Activated CD8-positive, alpha-beta T cell treated with anti-CD3 and anti-CD28 coated beads for 36 hours (primary cell): ENCODE results near the gene AMT. TPM values are rescaled to one million over a fixed set of nuclear protein-coding genes. Genes with fewer than 3 reads are reported as not detected.

Experiments
- ATAC-seq: fragments of 200-7000 bp; cut with Tn5 transposase; one replicate; pipeline ENCODE4 v1.10.0; 2021; ENCODE audit warnings: mild to moderate bottlenecking, moderate library complexity
- CTCF ChIA-PET: fragments of 350-600 bp; sonication (Branson Sonifier 250); formaldehyde crosslinking; loops from one replicate; lab custom pipeline; 2021; ENCODE audit warnings: antibody characterized with exemption; lab: Charles Lee
- POLR2A ChIA-PET: fragments of 350-600 bp; sonication (Branson Sonifier 250); formaldehyde crosslinking; loops from one replicate; lab custom pipeline; 2021; ENCODE audit warnings: antibody characterized with exemption; lab: Charles Lee
- DNase-seq: peaks from one replicate; pipeline ENCODE4 v3.0.0-alpha.2; 2020
- H3K27ac Mint-ChIP-seq: one replicate; pipeline ENCODE4 v1.8.0; 2021; ENCODE audit warnings: mild to moderate bottlenecking, mixed read lengths
- H3K27me3 Mint-ChIP-seq: one replicate; pipeline ENCODE4 v1.8.0; 2021; ENCODE audit warnings: mixed read lengths
- H3K36me3 Mint-ChIP-seq: one replicate; pipeline ENCODE4 v1.8.0; 2021; ENCODE audit warnings: low read depth, mixed read lengths
- H3K4me1 Mint-ChIP-seq: one replicate; pipeline ENCODE4 v1.8.0; 2021; ENCODE audit warnings: low read depth, mixed read lengths
- H3K4me3 Mint-ChIP-seq: one replicate; pipeline ENCODE4 v1.8.0; 2021; ENCODE audit warnings: mild to moderate bottlenecking, moderate library complexity, mixed read lengths
- H3K9me3 Mint-ChIP-seq: one replicate; pipeline ENCODE4 v1.8.0; 2021; ENCODE audit warnings: mixed read lengths
- intact Hi-C: fragments of 100-400 bp; cut with micrococcal nuclease; formaldehyde crosslinking; loops from one replicate; pipeline ENCODE4 v1.10.0; 2022
- total RNA-seq, 2 experiments: library from RNA; stranded (reverse); gene quantifications; one replicate each; pipeline ENCODE4 v1.2.3, GENCODE V29; 2021
- TF ChIP-seq, protein P1 (sequence below): fragments of 200-600 bp; IDR thresholded peaks from one replicate; pipeline ENCODE4 v1.8.0; 2022; ENCODE audit warnings: antibody characterized with exemption, mild to moderate bottlenecking

Gene AMT
- total RNA-seq, 2 experiments from 2014 or later: 2.5 to 4.4 TPM

DNA sequence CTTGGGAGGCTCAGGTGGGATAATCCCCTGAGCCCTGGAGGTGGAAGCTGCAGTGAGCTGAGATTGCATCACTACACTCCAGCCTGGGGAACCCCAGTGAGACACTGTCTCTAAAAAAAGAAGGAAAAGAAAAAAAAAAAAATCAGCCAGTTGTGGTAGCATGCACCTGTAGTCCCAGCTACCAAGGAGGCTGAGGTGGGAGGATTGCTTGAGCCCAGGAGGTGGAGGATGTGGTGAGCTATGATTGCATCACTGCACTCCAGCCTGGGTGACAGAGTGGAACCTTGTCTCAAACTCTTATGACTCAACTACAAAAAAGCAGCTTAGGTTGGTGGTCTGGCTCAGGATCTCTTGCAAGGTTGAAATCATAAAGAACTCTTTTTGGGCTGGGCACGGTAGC lies 44.8 kb downstream of the AMT start:
- POLR2A ChIA-PET: interaction anchor here (0.6 to 2.4 kb wide), 4 partner anchors 15 to 251 kb away, joined by 4 to 9 read pairs (median 4); partner anchors contain the start of gene USP4
- H3K4me3 Mint-ChIP-seq: no peak overlapping the region
- no peaks in the 10 kb centered on the region for H3K27me3 Mint-ChIP-seq
- TF ChIP-seq, protein P1, sequence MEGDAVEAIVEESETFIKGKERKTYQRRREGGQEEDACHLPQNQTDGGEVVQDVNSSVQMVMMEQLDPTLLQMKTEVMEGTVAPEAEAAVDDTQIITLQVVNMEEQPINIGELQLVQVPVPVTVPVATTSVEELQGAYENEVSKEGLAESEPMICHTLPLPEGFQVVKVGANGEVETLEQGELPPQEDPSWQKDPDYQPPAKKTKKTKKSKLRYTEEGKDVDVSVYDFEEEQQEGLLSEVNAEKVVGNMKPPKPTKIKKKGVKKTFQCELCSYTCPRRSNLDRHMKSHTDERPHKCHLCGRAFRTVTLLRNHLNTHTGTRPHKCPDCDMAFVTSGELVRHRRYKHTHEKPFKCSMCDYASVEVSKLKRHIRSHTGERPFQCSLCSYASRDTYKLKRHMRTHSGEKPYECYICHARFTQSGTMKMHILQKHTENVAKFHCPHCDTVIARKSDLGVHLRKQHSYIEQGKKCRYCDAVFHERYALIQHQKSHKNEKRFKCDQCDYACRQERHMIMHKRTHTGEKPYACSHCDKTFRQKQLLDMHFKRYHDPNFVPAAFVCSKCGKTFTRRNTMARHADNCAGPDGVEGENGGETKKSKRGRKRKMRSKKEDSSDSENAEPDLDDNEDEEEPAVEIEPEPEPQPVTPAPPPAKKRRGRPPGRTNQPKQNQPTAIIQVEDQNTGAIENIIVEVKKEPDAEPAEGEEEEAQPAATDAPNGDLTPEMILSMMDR: no peak
- H3K27ac Mint-ChIP-seq: peak overlapping the region; percentile 89
- no peaks in the 10 kb centered on the region for H3K9me3 Mint-ChIP-seq
- intact Hi-C loops: no loop called here
- peaks cover 33% of the 10 kb centered on the region for H3K4me1 Mint-ChIP-seq
- H3K36me3 Mint-ChIP-seq: peaks cover 44% of the 10 kb centered on the region
- ATAC-seq (peak; percentile 95), DNase-seq (peak; percentile 87)
- CTCF ChIA-PET: interaction anchor here (1.2 kb wide), 1 partner anchor 11 kb away, joined by 5 read pairs; no protein-coding TSS in a partner anchor

DNA sequence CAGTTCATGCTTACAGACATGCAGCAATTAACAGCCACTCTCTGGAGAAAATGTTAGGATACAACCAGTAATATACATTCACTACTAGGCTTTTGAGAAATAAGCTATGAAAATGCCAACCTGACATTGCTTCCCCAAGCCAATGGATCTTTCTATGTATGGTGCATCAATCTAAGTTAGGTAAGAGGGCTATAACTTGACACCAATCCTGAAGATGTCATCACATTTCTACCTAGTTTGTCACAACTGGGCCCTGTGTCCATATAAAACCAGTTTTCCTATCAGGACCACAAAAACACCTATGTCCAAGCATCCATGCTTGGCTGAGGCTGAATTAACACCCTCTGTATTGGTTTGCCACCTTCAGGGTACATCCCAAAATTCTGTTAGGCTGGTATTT lies 50.3 kb downstream of the AMT start:
- H3K9me3 Mint-ChIP-seq: no peaks in the 10 kb centered on the region
- TF ChIP-seq, protein P1: no peak
- ATAC-seq (no peak), DNase-seq (no peak)
- ChIA-PET CTCF (no interaction called here), POLR2A (interaction anchor here (0.7 to 0.9 kb wide), 2 partner anchors 30 to 279 kb away, joined by 3 read pairs; no protein-coding TSS in a partner anchor)
- H3K27ac Mint-ChIP-seq: peak overlapping the region; percentile 44
- no peaks in the 10 kb centered on the region for H3K27me3 Mint-ChIP-seq
- H3K4me3 Mint-ChIP-seq: no peak overlapping the region
- peaks cover 23% of the 10 kb centered on the region for H3K4me1 Mint-ChIP-seq
- H3K36me3 Mint-ChIP-seq: peaks cover 55% of the 10 kb centered on the region
- intact Hi-C loops: no loop called here

DNA sequence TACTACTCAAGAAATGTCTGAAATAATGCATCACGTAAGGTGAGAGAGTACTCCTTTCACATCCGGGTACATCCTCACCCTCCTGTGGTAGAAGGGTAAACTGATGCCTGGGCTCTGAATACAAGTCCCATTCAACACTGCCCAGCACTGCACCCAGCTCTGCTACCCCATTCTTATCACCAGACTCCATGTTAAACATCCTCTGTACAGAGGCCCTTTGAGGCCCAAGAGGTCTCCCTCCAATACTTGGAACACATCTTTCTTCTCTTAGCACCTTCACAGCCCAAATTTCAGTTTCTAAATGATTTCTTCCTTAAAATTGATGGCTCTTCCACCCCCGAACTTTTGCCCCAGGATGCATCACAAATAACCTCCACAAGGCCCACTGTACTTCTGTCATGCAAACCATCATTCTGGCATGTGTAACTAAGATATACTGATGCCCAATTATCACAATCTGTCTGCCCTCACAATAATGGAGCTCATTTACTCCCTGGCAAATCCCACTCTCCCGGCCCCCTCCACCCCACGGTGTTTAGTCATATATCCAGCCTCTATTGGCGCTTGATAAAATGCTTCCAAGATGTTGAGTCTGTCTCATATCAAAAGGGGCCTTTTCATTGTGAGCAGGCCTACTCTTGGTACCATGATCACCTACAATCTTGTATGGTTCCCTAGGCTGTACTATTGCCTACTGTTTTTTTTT lies 51.5 kb downstream of the AMT start:
- intact Hi-C loops: no loop called here
- H3K4me1 Mint-ChIP-seq: peaks cover 22% of the 10 kb centered on the region
- POLR2A ChIA-PET: interaction anchor here (0.8 to 0.9 kb wide), 2 partner anchors 13 to 29 kb away, joined by 3 read pairs; no protein-coding TSS in a partner anchor
- H3K36me3 Mint-ChIP-seq: peaks cover 64% of the 10 kb centered on the region
- H3K27ac Mint-ChIP-seq: peak overlapping the region; percentile 63
- TF ChIP-seq, protein P1: no peak
- no peaks in the 10 kb centered on the region for H3K27me3 Mint-ChIP-seq
- CTCF ChIA-PET: no interaction called here
- no peaks in the 10 kb centered on the region for H3K9me3 Mint-ChIP-seq
- H3K4me3 Mint-ChIP-seq: no peak overlapping the region
- DNase-seq (no peak), ATAC-seq (peak; percentile 42)

Other genes starting within 250 kb of the AMT start
- gene C3orf62, start 145.2 kb downstream of the AMT start, total RNA-seq: 1 to 10 TPM; 3.4 to 3.7 TPM
- gene USP4, start 82.4 kb downstream of the AMT start, total RNA-seq: 10 to 100 TPM; 62.4 to 67.8 TPM
- gene GPX1, start 64.1 kb downstream of the AMT start, total RNA-seq: 100 to 1,000 TPM; 201 to 202 TPM
- 100 to 1,000 TPM; 432 to 437 TPM for gene RHOA, start 10.5 kb downstream of the AMT start, total RNA-seq
- gene TCTA, start 10.1 kb downstream of the AMT start, total RNA-seq: 10 to 100 TPM; 10.4 to 12.4 TPM
- gene NICN1, start 6.9 kb upstream of the AMT start, total RNA-seq: 10 to 100 TPM in 1 of 2 experiments, 1 to 10 TPM in 1; 8.6 to 11.1 TPM
- gene DAG1, start 47.8 kb upstream of the AMT start, total RNA-seq: 10 to 100 TPM; 10.8 to 14.4 TPM
- under 1 TPM; 0.09 TPM for gene BSN, start 132.0 kb upstream of the AMT start, total RNA-seq